HepG2 (cell line): ENCODE measurements around the gene ESPNL. TPM values are rescaled to one million over a fixed set of nuclear protein-coding genes. Genes with fewer than 3 reads are reported as not detected.

ENCODE experiments used
- ATAC-seq: fragments of 200-7000 bp; cut with Tn5 transposase; 3 replicates; pipeline ENCODE4 v1.9.1; 2020; ENCODE audit warnings: mild to moderate bottlenecking, moderate library complexity
- BruUV-seq: library from RNA; stranded (reverse); fragments of 400-500 nt; replicated peaks from 2 replicates; lab custom pipeline; 2021; lab: Mats Ljungman, UMichigan
- CTCF ChIA-PET: fragments of 300-600 bp; formaldehyde crosslinking; extraction: SDS; loops from one replicate; lab custom pipeline; 2021; ENCODE audit warnings: low total read pairs, inconsistent platforms, low intra/inter-chr PET ratio; lab: Yijun Ruan, JAX
- POLR2A ChIA-PET: fragments of 350-600 bp; sonication (Branson Sonifier 250); formaldehyde crosslinking; loops from one replicate; lab custom pipeline; 2020; ENCODE audit warnings: antibody characterized with exemption, inconsistent platforms; lab: Yijun Ruan, JAX
- DNase-seq: peaks from one replicate; pipeline ENCODE4 v3.0.0-alpha.2; 2015; ENCODE audit warnings: low spot score
- FAIRE-seq: peaks from 3 replicates; lab custom pipeline; 2011; peaks lifted over from hg19 to GRCh38; lab: Jason Lieb, UNC
- H2AFZ ChIP-seq: one replicate; pipeline ENCODE4 v1.6.1; 2011; ENCODE audit warnings: low read length, inconsistent platforms
- H3K27ac ChIP-seq: fragments of 300-600 bp; 3 replicates; pipeline ENCODE4 v1.8.0; 2011; ENCODE audit warnings: mixed run types, mild to moderate bottlenecking, mixed read lengths, low read length, inconsistent platforms; ENCODE audit not compliant: insufficient read depth; ENCODE audit errors: extremely low read length
- H3K27me3 ChIP-seq, 2 experiments: fragments of 200-600 bp in 1 of 2; 2 replicates in 1 of 2; 3 replicates in 1 of 2; pipeline versions ENCODE4 v1.6.0 to v1.8.0; 2011; ENCODE audit warnings: low read length in 2 of 2, mild to moderate bottlenecking in 2 of 2, moderate library complexity in 2 of 2, inconsistent platforms in 1 of 2; ENCODE audit not compliant: insufficient read depth in 2 of 2, control insufficient read depth in 1 of 2
- H3K36me3 ChIP-seq, 2 experiments: fragments of 200-600 bp in 1 of 2; replicated peaks in 1 of 2; 2 replicates in 1 of 2; 3 replicates in 1 of 2; pipeline versions ENCODE4 v1.5.1 to v1.8.0; 2011; ENCODE audit warnings: low read length in 2 of 2, inconsistent platforms in 1 of 2; ENCODE audit not compliant: insufficient read depth in 2 of 2, control insufficient read depth in 1 of 2
- H3K4me1 ChIP-seq: 2 replicates; pipeline ENCODE4 v1.5.1; 2012; ENCODE audit warnings: low read length, inconsistent platforms; ENCODE audit not compliant: insufficient read depth
- H3K4me2 ChIP-seq: 2 replicates; pipeline ENCODE4 v1.6.0; 2011; ENCODE audit warnings: low read depth, low read length, inconsistent platforms
- H3K4me3 ChIP-seq, 3 experiments: fragments of 200-600 bp in 1 of 3; sonication (generic), shearing (Covaris generic) in 1 of 3; replicated peaks in 1 of 3; 2 replicates each; pipeline ENCODE4 v1.5.1; 2011 to 2016; ENCODE audit warnings: low read length in 3 of 3, inconsistent platforms in 2 of 3, low read depth in 2 of 3, mild to moderate bottlenecking in 2 of 3, control low read depth in 1 of 3, mixed read lengths in 1 of 3; ENCODE audit not compliant: insufficient read depth in 1 of 3
- H3K79me2 ChIP-seq: one replicate; pipeline ENCODE4 v1.6.1; 2011; ENCODE audit warnings: low read length, inconsistent platforms; ENCODE audit not compliant: insufficient read depth
- H3K9ac ChIP-seq: 2 replicates; pipeline ENCODE4 v1.6.0; 2011; ENCODE audit warnings: mild to moderate bottlenecking, low read depth, low read length, inconsistent platforms; ENCODE audit not compliant: insufficient read depth
- H3K9me3 ChIP-seq: 2 replicates; pipeline ENCODE4 v1.5.1; 2012; ENCODE audit warnings: mild to moderate bottlenecking, low read length
- H4K20me1 ChIP-seq: 2 replicates; pipeline ENCODE4 v1.6.0; 2011; ENCODE audit warnings: inconsistent platforms, mild to moderate bottlenecking, low read length, moderate library complexity; ENCODE audit not compliant: insufficient read depth
- ARID4A ChIP-seq: sonication (generic); formaldehyde crosslinking; IDR thresholded peaks from 2 replicates; pipeline ENCODE4 v1.5.0; 2020; ENCODE audit warnings: mild to moderate bottlenecking, missing genetic modification reagents, borderline replicate concordance
- CREB1 ChIP-seq, 2 experiments: fragments of 450-650 bp in 1 of 2; IDR thresholded peaks; 2 replicates each; pipeline ENCODE4 v1.6.1; 2016 to 2017; ENCODE audit warnings: control low read depth in 1 of 2, mild to moderate bottlenecking in 1 of 2, missing compliant biosample characterization in 1 of 2, missing genetic modification characterization in 1 of 2
- DMAP1 ChIP-seq: IDR thresholded peaks from 2 replicates; pipeline ENCODE4 v1.6.1; 2016
- HDAC2 ChIP-seq: sonication (generic); formaldehyde crosslinking; IDR thresholded peaks from 2 replicates; pipeline ENCODE4 v1.4.0; 2020; ENCODE audit warnings: missing genetic modification reagents
- HNF4G ChIP-seq, 2 experiments: sonication (generic) in 1 of 2; formaldehyde crosslinking in 1 of 2; IDR thresholded peaks; 2 replicates each; pipeline versions ENCODE4 v1.4.0 to v1.6.1; 2011 to 2020; ENCODE audit warnings: borderline replicate concordance in 2 of 2, low read depth in 2 of 2, mild to moderate bottlenecking in 2 of 2, low read length in 1 of 2, missing genetic modification reagents in 1 of 2, moderate library complexity in 1 of 2
- NBN ChIP-seq: fragments of 450-650 bp; conservative IDR thresholded peaks from 2 replicates; pipeline ENCODE4 v1.6.1; 2017
- NR2F2 ChIP-seq: IDR thresholded peaks from 2 replicates; pipeline ENCODE4 v1.6.1; 2012; ENCODE audit warnings: low read depth, inconsistent platforms, borderline replicate concordance
- RELA ChIP-seq: sonication (generic); formaldehyde crosslinking; IDR thresholded peaks from 2 replicates; pipeline ENCODE4 v1.4.0; 2020; ENCODE audit warnings: missing genetic modification reagents
- REXO4 ChIP-seq: sonication (generic); formaldehyde crosslinking; IDR thresholded peaks from 2 replicates; pipeline ENCODE4 v1.8.0; 2022; ENCODE audit warnings: missing genetic modification reagents, mild to moderate bottlenecking, borderline replicate concordance
- SP1 ChIP-seq, 2 experiments: fragments of 450-650 bp in 1 of 2; sonication (generic) in 1 of 2; formaldehyde crosslinking in 1 of 2; IDR thresholded peaks; 2 replicates each; pipeline versions ENCODE4 v1.4.0 to v1.6.1; 2016 to 2020; ENCODE audit warnings: missing genetic modification reagents in 1 of 2
- TBX2 ChIP-seq: sonication (generic); formaldehyde crosslinking; IDR thresholded peaks from 2 replicates; pipeline ENCODE4 v1.5.0; 2020; ENCODE audit warnings: missing genetic modification reagents, mild to moderate bottlenecking, borderline replicate concordance
- YEATS2 ChIP-seq: sonication (generic); formaldehyde crosslinking; IDR thresholded peaks from 2 replicates; pipeline ENCODE4 v1.4.0; 2020; ENCODE audit warnings: missing genetic modification reagents, borderline replicate concordance
- ZBTB38 ChIP-seq: sonication (generic); formaldehyde crosslinking; IDR thresholded peaks from 2 replicates; pipeline ENCODE4 v1.5.1; 2020; ENCODE audit warnings: mild to moderate bottlenecking, missing genetic modification reagents
- ZBTB4 ChIP-seq: sonication (generic); formaldehyde crosslinking; IDR thresholded peaks from 2 replicates; pipeline ENCODE4 v1.4.0; 2020; ENCODE audit warnings: missing genetic modification reagents, mild to moderate bottlenecking, borderline replicate concordance
- ZMYM4 ChIP-seq: sonication (generic); formaldehyde crosslinking; IDR thresholded peaks from 2 replicates; pipeline ENCODE4 v1.8.1; 2023; ENCODE audit warnings: mild to moderate bottlenecking, missing genetic modification reagents
- ZNF501 ChIP-seq: sonication (generic); formaldehyde crosslinking; IDR thresholded peaks from 2 replicates; pipeline ENCODE4 v1.5.1; 2020; ENCODE audit warnings: mild to moderate bottlenecking, moderate library complexity, missing genetic modification reagents
- ZNF576 ChIP-seq: sonication (generic); formaldehyde crosslinking; IDR thresholded peaks from 2 replicates; pipeline ENCODE4 v1.4.0; 2020; ENCODE audit warnings: mild to moderate bottlenecking, missing genetic modification reagents
- WGBS: methylation state at CpG from one replicate; pipeline ENCODE4 v1.1.6; 2017; ENCODE audit warnings: low lambda C conversion rate; 5-methylcytosine and 5-hydroxymethylcytosine counted together
- in situ Hi-C: cut with HindIII; loops from 2 replicates; pipeline ENCODE4 v1.10.0; 2017; ENCODE audit warnings: low pct_unique_long_range_greater_than_20kb; ENCODE audit not compliant: extremely low pct_ligation_motif_present
- intact Hi-C: fragments of 100-400 bp; cut with micrococcal nuclease; formaldehyde crosslinking; loops from one replicate; pipeline ENCODE4 v1.10.0; 2022; ENCODE audit not compliant: unreplicated experiment
- polyA plus RNA-seq, 8 experiments: library from polyadenylated mRNA; depleted of rRNA in 3 of 8; stranded (reverse) in 7 of 8; unstranded in 1 of 8; fragments of >200 nt; fragmentation: Illumina TruSeq in 4 of 8; extraction: Trizol in 4 of 8; gene quantifications; 2 replicates each; pipeline versions ENCODE4 v1.2.1 to v1.2.3, GENCODE V29; 2011 to 2016; ENCODE audit warnings: low read depth in 4 of 8, missing spikeins in 1 of 8, mixed read lengths in 1 of 8; ENCODE audit not compliant: insufficient read depth in 1 of 8
- total RNA-seq, 5 experiments: library from RNA; depleted of rRNA; stranded (reverse); fragments of >200 nt; fragmentation: Illumina TruSeq; extraction: Trizol; gene quantifications; 2 replicates each; pipeline ENCODE4 v1.2.3, GENCODE V29; 2016; ENCODE audit warnings: low read depth in 1 of 5

The ESPNL gene
- total and polyA plus RNA-seq, 2 of the 13 experiments (the other 11 are each of a cell fraction or from before 2014, with no cell fraction given), result 0.45 to 0.80 TPM

- intact Hi-C loops, result no loop called here
- Histone ChIP-seq H3K4me2 (peak overlapping the region; percentile 82), H4K20me1 (no peaks in the 10 kb centered on the region), H2AFZ (no peak overlapping the region), H3K27me3 (peaks cover 3 to 28% of the 10 kb centered on the region in 2 experiments), H3K4me1 (peaks cover 9% of the 10 kb centered on the region), H3K9me3 (no peaks in the 10 kb centered on the region), H3K36me3 (no peaks in the 10 kb centered on the region), H3K79me2 (no peaks in the 10 kb centered on the region), H3K27ac (no peak overlapping the region), H3K4me3 (peak overlapping the region in 1 of 3 experiments; percentile 62; a peak in 2 of 6 replicates), H3K9ac (peak overlapping the region; percentile 43; the same call in 1 of the 2 replicates)
- in situ Hi-C loops, result no loop called here
- ATAC-seq (no peak), DNase-seq (no peak), FAIRE-seq (peak; percentile 93)
- ChIA-PET CTCF (no interaction called here), POLR2A (interaction anchor here (0.6 to 1.0 kb wide), 4 partner anchors 11 to 66 kb away, joined by 3 to 5 read pairs (median 3); partner anchors contain the start of gene SCLY)
- 31% methylated on average over 2 of the region's 2 CpGs for whole genome bisulfite sequencing
- BruUV-seq, result no TSS peak
- TF ChIP-seq ZNF576 (CRISPR knock-in tag) (no peak), CREB1 (IDR thresholded peaks at IDR 0.05) (peak; percentile 15; the same call in 1 of the 2 replicates), CREB1 (CRISPR knock-in tag; IDR thresholded peaks at IDR 0.05) (no peak), ZMYM4 (CRISPR knock-in tag) (0 out of 2 replicates have a peak, but pooled peaks have one; percentile 33), YEATS2 (CRISPR knock-in tag) (no peak), ZBTB38 (CRISPR knock-in tag) (no peak), SP1 (IDR thresholded peaks at IDR 0.05) (0 out of 2 replicates have a peak, but pooled peaks have one; percentile 47), SP1 (CRISPR knock-in tag; IDR thresholded peaks at IDR 0.05) (no peak), REXO4 (CRISPR knock-in tag) (no peak), ZBTB4 (no peak), RELA (CRISPR knock-in tag) (no peak), HDAC2 (CRISPR knock-in tag) (no peak), DMAP1 (CRISPR knock-in tag) (no peak), ZNF501 (CRISPR knock-in tag) (no peak), ARID4A (CRISPR knock-in tag) (0 out of 2 replicates have a peak, but pooled peaks have one; percentile 21), NR2F2 (no peak), TBX2 (CRISPR knock-in tag) (no peak), HNF4G (IDR thresholded peaks at IDR 0.05; ENCODE audit: borderline replicate concordance, low read depth, low read length) (no peak), HNF4G (CRISPR knock-in tag; IDR thresholded peaks at IDR 0.05; ENCODE audit: borderline replicate concordance, low read depth) (no peak), NBN (0 out of 2 replicates have a peak, but pooled peaks have one; percentile 14)
These were observed 26.6 kb downstream of the ESPNL start for GRCh38 chr2:238126775-238127164.
